ENCODE results near the gene CRIP2. TPM values are rescaled to one million over a fixed set of nuclear protein-coding genes. Genes with fewer than 3 reads are reported as not detected.

The CRIP2 gene
- total and polyA plus RNA-seq, 2 of the 8 experiments (the other 6 are each of a cell fraction or from before 2014, with no cell fraction given) = 4.2 to 13.5 TPM

GRCh38 chr14:105444859-105445258 is 29.8 kb upstream of the CRIP2 start (continued):
- TF ChIP-seq CHD7 (IDR thresholded peaks at IDR 0.05; ENCODE audit: insufficient replicate concordance, low read length) (no peak), SRF (IDR thresholded peaks at IDR 0.05; ENCODE audit: low read depth, low read length) (no peak), MAFK (IDR thresholded peaks at IDR 0.05; ENCODE audit: low read depth, low read length) (no peak), E2F6 (IDR thresholded peaks at IDR 0.05) (no peak), NRF1 (IDR thresholded peaks at IDR 0.05; ENCODE audit: low read depth, low read length) (no peak), ASH2L (IDR thresholded peaks at IDR 0.05; ENCODE audit: low read length) (no peak), POLR2AphosphoS5 (IDR thresholded peaks at IDR 0.05; ENCODE audit: low read depth, low read length) (no peak)
